B cell (primary cell): ENCODE data around the gene CHCHD5. TPM values are rescaled to one million over a fixed set of nuclear protein-coding genes. Genes with fewer than 3 reads are reported as not detected.

ENCODE experiments used
- ATAC-seq: fragments of 200-7000 bp; cut with Tn5 transposase; one replicate; pipeline ENCODE4 v1.10.0; 2021; ENCODE audit warnings: low read depth, mild to moderate bottlenecking, moderate number of reproducible peaks, moderate library complexity
- CTCF ChIA-PET: fragments of 350-600 bp; sonication (Branson Sonifier 250); formaldehyde crosslinking; loops from one replicate; lab custom pipeline; 2021; ENCODE audit warnings: antibody characterized with exemption, inconsistent platforms; lab: Charles Lee
- POLR2A ChIA-PET: fragments of 350-600 bp; sonication (Branson Sonifier 250); formaldehyde crosslinking; loops from one replicate; lab custom pipeline; 2021; ENCODE audit warnings: antibody characterized with exemption; lab: Charles Lee
- DNase-seq: peaks from one replicate; pipeline ENCODE4 v3.0.0; 2013
- H2AFZ ChIP-seq: 2 replicates; pipeline ENCODE4 v1.6.1; 2012; ENCODE audit warnings: mild to moderate bottlenecking, low read depth, low read length; ENCODE audit not compliant: insufficient read depth, poor library complexity, severe bottlenecking
- H3K27ac ChIP-seq, 2 donors: 1 replicate in 1 of 2; 2 replicates in 1 of 2; pipeline ENCODE4 v1.5.1; 2012 to 2013; ENCODE audit warnings: low read length in 2 of 2, mild to moderate bottlenecking in 2 of 2, moderate library complexity in 1 of 2
- H3K27me3 ChIP-seq, 4 experiments: fragments of 200-600 bp in 1 of 4; sonication (generic) in 1 of 4; replicated peaks in 1 of 4; 1 replicate in 2 of 4; 2 replicates in 2 of 4; pipeline versions ENCODE4 v1.6.1 to v1.7.0; 2013 to 2016; ENCODE audit warnings: low read length in 3 of 4, mild to moderate bottlenecking in 2 of 4, mixed read lengths in 1 of 4, moderate library complexity in 1 of 4; ENCODE audit not compliant: insufficient read depth in 4 of 4, control insufficient read depth in 3 of 4; ENCODE audit errors: control extremely low read depth in 1 of 4
- H3K36me3 ChIP-seq, 2 experiments: replicated peaks in 1 of 2; 1 replicate in 1 of 2; 2 replicates in 1 of 2; pipeline versions ENCODE4 v1.6.1 to v1.7.1; 2013; ENCODE audit warnings: low read length in 1 of 2; ENCODE audit not compliant: insufficient read depth in 2 of 2, control insufficient read depth in 1 of 2; ENCODE audit errors: control extremely low read depth in 1 of 2, extremely low read depth in 1 of 2
- H3K4me1 ChIP-seq, 2 donors: fragments of 200-600 bp in 1 of 2; sonication (generic) in 1 of 2; 1 replicate in 1 of 2; 2 replicates in 1 of 2; pipeline versions ENCODE4 v1.5.1 to v1.6.1; 2013 to 2017; ENCODE audit warnings: low read length in 2 of 2; ENCODE audit not compliant: control insufficient read depth in 2 of 2, insufficient read depth in 2 of 2
- H3K4me2 ChIP-seq: replicated peaks from 2 replicates; pipeline ENCODE3; 2012; ENCODE audit warnings: mild to moderate bottlenecking, low read depth, low read length; ENCODE audit not compliant: poor library complexity, severe bottlenecking
- H3K4me3 ChIP-seq, 5 experiments: fragments of 200-600 bp in 1 of 5; sonication (generic) in 1 of 5; 1 replicate in 3 of 5; 2 replicates in 2 of 5; pipeline versions ENCODE4 v1.5.1 to v1.7.0; 2011 to 2016; ENCODE audit warnings: low read length in 4 of 5, mild to moderate bottlenecking in 4 of 5, low read depth in 2 of 5, control low read depth in 1 of 5, moderate library complexity in 1 of 5; ENCODE audit not compliant: insufficient read depth in 1 of 5; ENCODE audit errors: control extremely low read depth in 1 of 5, extremely low read depth in 1 of 5
- H3K79me2 ChIP-seq: fragments of 200-600 bp; sonication (generic); one replicate; pipeline ENCODE4 v1.6.0; 2016; ENCODE audit warnings: low read length; ENCODE audit not compliant: control insufficient read depth, insufficient read depth
- H3K9ac ChIP-seq: fragments of 200-600 bp; sonication (generic); 2 replicates; pipeline ENCODE4 v1.6.1; 2017; ENCODE audit warnings: mild to moderate bottlenecking, low read length, moderate library complexity
- H3K9me3 ChIP-seq, 3 donors: one replicate each; pipeline versions ENCODE4 v1.6.1 to v1.7.1; 2013; ENCODE audit warnings: low read length in 2 of 3; ENCODE audit not compliant: control insufficient read depth in 2 of 3, insufficient read depth in 1 of 3; ENCODE audit errors: control extremely low read depth in 1 of 3
- H4K20me1 ChIP-seq: 2 replicates; pipeline ENCODE4 v1.6.0; 2012; ENCODE audit warnings: mild to moderate bottlenecking, low read length; ENCODE audit not compliant: insufficient read depth, control insufficient read depth, poor library complexity, severe bottlenecking
- H3K27ac Mint-ChIP-seq: one replicate; pipeline ENCODE4 v1.8.0; 2021; ENCODE audit warnings: mixed read lengths
- H3K27me3 Mint-ChIP-seq: one replicate; pipeline ENCODE4 v1.8.0; 2021; ENCODE audit warnings: mixed read lengths
- H3K4me1 Mint-ChIP-seq: one replicate; pipeline ENCODE4 v1.8.0; 2021; ENCODE audit warnings: mixed read lengths
- H3K4me3 Mint-ChIP-seq: one replicate; pipeline ENCODE4 v1.8.0; 2021; ENCODE audit warnings: mixed read lengths
- H3K9me3 Mint-ChIP-seq: one replicate; pipeline ENCODE4 v1.8.0; 2022; ENCODE audit warnings: mixed read lengths; ENCODE audit not compliant: insufficient read depth
- EZH2 ChIP-seq: IDR thresholded peaks from 2 replicates; pipeline ENCODE4 v1.6.1; 2012; ENCODE audit warnings: borderline replicate concordance, low read depth, mild to moderate bottlenecking, moderate library complexity, low read length; ENCODE audit not compliant: insufficient read depth, poor library complexity, severe bottlenecking
- WGBS: methylation state at CpG from one replicate; pipeline ENCODE4 v1.1.5; 2013; ENCODE audit warnings: missing lambda C conversion rate; ENCODE audit not compliant: insufficient coverage; 5-methylcytosine and 5-hydroxymethylcytosine counted together
- intact Hi-C: fragments of 100-400 bp; cut with micrococcal nuclease; formaldehyde crosslinking; loops from one replicate; pipeline ENCODE4 v1.10.0; 2022
- polyA plus RNA-seq: library from polyadenylated mRNA; depleted of rRNA; stranded (reverse); fragments of >200 nt; gene quantifications from 2 replicates; pipeline ENCODE4 v1.2.3, GENCODE V29; 2012
- total RNA-seq, 2 donors: library from RNA; stranded (reverse); fragments of 120-200 nt in 1 of 2; gene quantifications; 1 replicate in 1 of 2; 2 replicates in 1 of 2; pipeline versions ENCODE4 v1.2.3 to v1.2.4, GENCODE V29; 2013 to 2022
- TF ChIP-seq, protein P1 (sequence below): fragments of 200-600 bp; IDR thresholded peaks from one replicate; pipeline ENCODE4 v1.8.0; 2022; ENCODE audit warnings: antibody characterized with exemption, mild to moderate bottlenecking

CHCHD5 gene
- total and polyA plus RNA-seq, 2 donors (not counting 1 experiment from before 2014, with no cell fraction given): 19.9 to 34.5 TPM

- no peaks in the 10 kb centered on the region for H3K27me3 Mint-ChIP-seq
- Histone ChIP-seq H3K9ac (no peak overlapping the region), H3K36me3 (no peaks in the 10 kb centered on the region), H2AFZ (no peak overlapping the region), H3K27ac (no peak overlapping the region), H3K4me3 (no peak overlapping the region), H3K4me2 (no peak overlapping the region), H3K9me3 (peaks cover 0 to 12% (median 4%) of the 10 kb centered on the region in 3 donors), H3K27me3 (no peaks in the 10 kb centered on the region), H4K20me1 (no peaks in the 10 kb centered on the region), H3K79me2 (no peaks in the 10 kb centered on the region), H3K4me1 (peaks cover 20 to 28% of the 10 kb centered on the region in 2 donors)
- H3K4me1 Mint-ChIP-seq: peaks cover 30% of the 10 kb centered on the region
- H3K27ac Mint-ChIP-seq: no peak overlapping the region
- intact Hi-C loops: no loop called here
- WGBS: 92% methylated on average over 6 of the region's 6 CpGs
- no peaks in the 10 kb centered on the region for H3K9me3 Mint-ChIP-seq
- no peak overlapping the region for H3K4me3 Mint-ChIP-seq
- CTCF ChIA-PET: interaction anchor here (0.7 to 16.6 kb wide), 5 partner anchors 8 to 94 kb away, joined by 3 to 496 read pairs (median 5); partner anchors contain the start of gene NT5DC4
- ATAC-seq (no peak), DNase-seq (no peak)
- POLR2A ChIA-PET: no interaction called here
- TF ChIP-seq, protein P1, sequence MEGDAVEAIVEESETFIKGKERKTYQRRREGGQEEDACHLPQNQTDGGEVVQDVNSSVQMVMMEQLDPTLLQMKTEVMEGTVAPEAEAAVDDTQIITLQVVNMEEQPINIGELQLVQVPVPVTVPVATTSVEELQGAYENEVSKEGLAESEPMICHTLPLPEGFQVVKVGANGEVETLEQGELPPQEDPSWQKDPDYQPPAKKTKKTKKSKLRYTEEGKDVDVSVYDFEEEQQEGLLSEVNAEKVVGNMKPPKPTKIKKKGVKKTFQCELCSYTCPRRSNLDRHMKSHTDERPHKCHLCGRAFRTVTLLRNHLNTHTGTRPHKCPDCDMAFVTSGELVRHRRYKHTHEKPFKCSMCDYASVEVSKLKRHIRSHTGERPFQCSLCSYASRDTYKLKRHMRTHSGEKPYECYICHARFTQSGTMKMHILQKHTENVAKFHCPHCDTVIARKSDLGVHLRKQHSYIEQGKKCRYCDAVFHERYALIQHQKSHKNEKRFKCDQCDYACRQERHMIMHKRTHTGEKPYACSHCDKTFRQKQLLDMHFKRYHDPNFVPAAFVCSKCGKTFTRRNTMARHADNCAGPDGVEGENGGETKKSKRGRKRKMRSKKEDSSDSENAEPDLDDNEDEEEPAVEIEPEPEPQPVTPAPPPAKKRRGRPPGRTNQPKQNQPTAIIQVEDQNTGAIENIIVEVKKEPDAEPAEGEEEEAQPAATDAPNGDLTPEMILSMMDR: no peak
Observed at GRCh38 chr2:112634874-112635157, 50.4 kb downstream of the CHCHD5 start.

- no peak overlapping the region for H3K4me2 ChIP-seq
- ATAC-seq: peak; percentile 92
- intact Hi-C loops: no loop called here
- Mint-ChIP-seq H3K27ac (peak overlapping the region; percentile 1), H3K4me3 (no peak overlapping the region), H3K27me3 (no peaks in the 10 kb centered on the region), H3K9me3 (no peaks in the 10 kb centered on the region), H3K4me1 (peaks cover 16% of the 10 kb centered on the region)
- no peaks in the 10 kb centered on the region for H3K27me3 ChIP-seq
- H3K79me2 ChIP-seq: no peaks in the 10 kb centered on the region
- no peak overlapping the region for H3K9ac ChIP-seq
- no peak overlapping the region for H3K27ac ChIP-seq
- no peak overlapping the region for H2AFZ ChIP-seq
- CTCF ChIA-PET: interaction anchor here (0.6 to 16.6 kb wide), 5 partner anchors 9 to 1991 kb away, joined by 3 to 496 read pairs (median 3); partner anchors contain the start of gene NT5DC4
- POLR2A ChIA-PET: interaction anchor here (0.6 to 1.6 kb wide), 3 partner anchors 8 to 50 kb away, joined by 5 to 7 read pairs (median 5); no protein-coding TSS in a partner anchor
- TF ChIP-seq, protein P1: no peak
- TF ChIP-seq EZH2: no peak
- H3K36me3 ChIP-seq: no peaks in the 10 kb centered on the region
- peaks cover 0 to 12% (median 4%) of the 10 kb centered on the region in 3 donors for H3K9me3 ChIP-seq
- 55% methylated on average over 2 of the region's 7 CpGs for WGBS
- no peak overlapping the region for H3K4me3 ChIP-seq
- peak; percentile 29 for DNase-seq
- H4K20me1 ChIP-seq: no peaks in the 10 kb centered on the region
- peaks cover 9 to 12% of the 10 kb centered on the region in 2 donors for H3K4me1 ChIP-seq
Observed at GRCh38 chr2:112636605-112637288, 52.3 kb downstream of the CHCHD5 start.
